Omental fat pad (tissue), 4 donors: Measurements from ENCODE around the gene URGCP. TPM values are rescaled to one million over a fixed set of nuclear protein-coding genes. Genes with fewer than 3 reads are reported as not detected.
A peak's percentile ranks its signal among the peaks of the same experiment; 100 is the strongest.

ENCODE experiments used
- ATAC-seq: fragments of 150-250 bp; one replicate; pipeline ENCODE4 v1.9.1; 2016; ENCODE audit warnings: mild to moderate bottlenecking, moderate library complexity; ENCODE audit not compliant: low FRiP score
- DNase-seq: peaks from one replicate; pipeline ENCODE4 v3.0.0-alpha.2; 2019; ENCODE audit warnings: low spot score
- total RNA-seq, 4 donors: library from RNA; depleted of rRNA; stranded (reverse); fragments of >200 nt; gene quantifications; one replicate each; pipeline ENCODE4 v1.1.0, GENCODE V29; 2016
- TF ChIP-seq, protein P1 (sequence below), 3 donors: fragments of 450-650 bp; IDR thresholded peaks; one replicate each; pipeline ENCODE4 v1.5.1; 2016 to 2017; ENCODE audit warnings: antibody characterized with exemption in 3 of 3, mild to moderate bottlenecking in 3 of 3, moderate library complexity in 2 of 3

Gene URGCP
- total RNA-seq, 4 donors from 2014 or later = 25.2 to 45.3 (median 25.6) TPM

DNA sequence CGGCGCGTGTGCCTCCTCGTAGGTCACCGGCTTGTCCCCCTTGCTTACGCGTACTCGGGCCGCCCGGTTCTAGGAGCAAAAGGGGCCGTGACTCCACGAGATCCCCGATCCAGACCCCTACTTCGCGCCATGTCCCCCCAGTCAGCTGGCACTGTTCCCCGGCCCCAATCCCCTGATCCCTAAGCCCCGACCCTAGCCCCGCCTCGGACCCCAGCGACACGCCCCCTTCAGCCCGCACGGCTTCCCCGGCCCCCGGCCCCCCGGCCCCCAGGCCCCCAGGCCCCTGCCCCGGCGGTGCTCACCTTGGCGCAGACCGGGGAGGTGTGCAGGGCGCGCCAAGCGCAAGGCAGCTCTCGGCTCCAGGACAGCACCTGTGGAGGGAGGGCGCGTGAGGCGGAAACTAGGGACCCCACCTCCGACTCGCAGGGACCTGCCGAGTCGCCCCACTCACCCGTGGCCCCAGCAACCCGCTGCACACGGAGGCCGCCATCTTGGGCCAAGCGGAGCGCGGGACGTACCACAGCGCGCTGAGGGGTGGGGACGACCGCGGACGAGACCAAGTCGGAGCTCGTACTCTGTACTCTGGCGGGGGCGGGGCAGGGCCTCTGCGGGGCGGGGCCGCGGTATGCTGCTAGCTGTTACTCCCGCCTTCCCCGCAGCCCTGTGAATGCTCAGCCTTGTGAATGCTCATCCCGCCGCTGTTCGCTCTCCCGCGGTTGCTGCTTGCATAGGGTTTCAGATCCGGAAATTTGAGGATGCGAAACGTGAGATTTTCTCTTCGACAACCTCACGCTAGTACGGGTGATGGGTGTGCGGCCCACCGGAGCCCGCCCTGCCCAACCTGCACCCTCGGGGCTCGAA is 37.2 kb downstream of the URGCP start, which contains the start of gene MRPS24:
Gene MRPS24, minus strand, starts transcription at position 512 of the 861 bp plus-strand sequence. Its CDS starts 22 bp downstream, at position 490.
- TF ChIP-seq, protein P1, sequence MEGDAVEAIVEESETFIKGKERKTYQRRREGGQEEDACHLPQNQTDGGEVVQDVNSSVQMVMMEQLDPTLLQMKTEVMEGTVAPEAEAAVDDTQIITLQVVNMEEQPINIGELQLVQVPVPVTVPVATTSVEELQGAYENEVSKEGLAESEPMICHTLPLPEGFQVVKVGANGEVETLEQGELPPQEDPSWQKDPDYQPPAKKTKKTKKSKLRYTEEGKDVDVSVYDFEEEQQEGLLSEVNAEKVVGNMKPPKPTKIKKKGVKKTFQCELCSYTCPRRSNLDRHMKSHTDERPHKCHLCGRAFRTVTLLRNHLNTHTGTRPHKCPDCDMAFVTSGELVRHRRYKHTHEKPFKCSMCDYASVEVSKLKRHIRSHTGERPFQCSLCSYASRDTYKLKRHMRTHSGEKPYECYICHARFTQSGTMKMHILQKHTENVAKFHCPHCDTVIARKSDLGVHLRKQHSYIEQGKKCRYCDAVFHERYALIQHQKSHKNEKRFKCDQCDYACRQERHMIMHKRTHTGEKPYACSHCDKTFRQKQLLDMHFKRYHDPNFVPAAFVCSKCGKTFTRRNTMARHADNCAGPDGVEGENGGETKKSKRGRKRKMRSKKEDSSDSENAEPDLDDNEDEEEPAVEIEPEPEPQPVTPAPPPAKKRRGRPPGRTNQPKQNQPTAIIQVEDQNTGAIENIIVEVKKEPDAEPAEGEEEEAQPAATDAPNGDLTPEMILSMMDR (IDR thresholded peaks at IDR 0.05) = no peak
- DNase-seq = peak; percentile 84
- peak; percentile 96 for ATAC-seq

DNA sequence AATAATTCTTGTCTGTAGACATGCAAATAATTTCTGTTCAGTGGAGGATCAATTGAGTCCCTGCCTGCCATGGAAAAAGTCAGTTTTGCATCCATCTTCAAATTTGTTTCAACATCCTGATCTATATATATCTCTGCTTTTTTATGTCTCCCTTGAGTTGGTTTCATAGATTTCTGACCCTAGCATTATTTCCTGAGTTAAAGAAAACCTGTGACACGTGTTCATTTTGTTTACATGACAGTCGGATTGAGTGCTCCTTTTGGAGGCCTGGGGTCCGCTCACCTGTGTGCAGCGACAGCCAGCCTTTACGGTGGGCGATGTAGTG is 37.8 kb downstream of the URGCP start:
- DNase-seq (no peak), ATAC-seq (no peak)
- TF ChIP-seq, protein P1 (IDR thresholded peaks at IDR 0.05) = no peak

DNA sequence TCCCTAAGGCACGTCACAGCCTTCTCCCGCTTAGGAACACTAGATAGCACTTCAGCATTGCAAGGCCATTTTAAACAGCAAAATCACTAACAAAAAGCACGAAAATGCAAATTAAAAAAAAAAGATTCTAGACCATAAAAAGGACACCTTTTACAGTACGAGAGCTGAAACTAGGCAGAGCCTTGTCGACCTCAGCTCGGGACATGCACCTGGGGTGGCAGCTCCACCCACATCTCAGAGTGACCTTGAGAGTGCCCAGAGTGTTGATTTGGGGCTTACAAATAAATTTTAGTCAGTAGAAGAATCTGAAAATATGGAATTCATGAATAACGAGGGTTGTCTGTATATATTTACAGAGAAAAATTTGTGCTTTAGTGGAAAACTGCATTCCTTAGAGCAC is 38.2 kb downstream of the URGCP start:
- TF ChIP-seq, protein P1 (IDR thresholded peaks at IDR 0.05) = no peak
- ATAC-seq (no peak), DNase-seq (no peak)

DNA sequence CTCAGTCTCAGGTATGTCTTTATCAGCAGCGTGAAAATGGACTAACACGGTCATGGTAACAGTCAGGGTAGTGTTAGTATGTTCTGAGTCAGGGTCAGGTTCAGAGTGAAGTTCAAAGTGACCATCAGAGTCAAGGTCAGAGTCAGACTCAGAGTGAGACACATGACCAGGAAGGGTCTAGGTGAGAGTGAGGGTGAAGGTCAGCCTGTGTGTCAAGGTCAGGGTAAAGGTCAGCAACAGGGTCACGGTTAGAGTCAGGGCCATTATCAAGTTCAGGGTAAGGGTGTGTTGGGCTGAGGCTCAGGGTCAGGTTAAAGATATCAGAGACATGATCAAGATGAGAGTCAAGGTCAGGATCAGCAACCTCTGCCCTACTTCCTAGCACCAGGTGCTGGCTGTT is 41.1 kb downstream of the URGCP start:
- ATAC-seq = no peak
- TF ChIP-seq, protein P1 (IDR thresholded peaks at IDR 0.05) = no peak
- DNase-seq = no peak

DNA sequence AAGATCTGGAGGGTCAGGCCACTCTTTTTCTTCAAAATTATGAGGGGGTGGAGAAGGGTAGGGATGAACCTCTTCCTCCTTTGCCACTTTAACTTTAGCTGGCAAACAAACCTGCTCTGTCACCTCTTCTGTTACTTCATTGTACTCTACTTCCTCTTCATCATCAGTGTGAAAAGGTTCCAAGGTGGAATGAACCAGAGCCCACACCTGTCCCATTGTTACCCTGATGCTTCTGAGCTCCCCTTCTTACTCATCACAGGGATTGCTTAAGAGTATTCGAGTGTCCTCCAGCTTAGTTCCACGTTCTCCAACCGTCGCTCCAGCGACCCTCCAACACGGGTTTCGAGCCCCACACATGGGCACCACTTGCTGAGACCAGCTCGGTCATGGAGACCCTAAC is 42.3 kb downstream of the URGCP start:
- TF ChIP-seq, protein P1 (IDR thresholded peaks at IDR 0.05) = no peak
- DNase-seq (no peak), ATAC-seq (no peak)

DNA sequence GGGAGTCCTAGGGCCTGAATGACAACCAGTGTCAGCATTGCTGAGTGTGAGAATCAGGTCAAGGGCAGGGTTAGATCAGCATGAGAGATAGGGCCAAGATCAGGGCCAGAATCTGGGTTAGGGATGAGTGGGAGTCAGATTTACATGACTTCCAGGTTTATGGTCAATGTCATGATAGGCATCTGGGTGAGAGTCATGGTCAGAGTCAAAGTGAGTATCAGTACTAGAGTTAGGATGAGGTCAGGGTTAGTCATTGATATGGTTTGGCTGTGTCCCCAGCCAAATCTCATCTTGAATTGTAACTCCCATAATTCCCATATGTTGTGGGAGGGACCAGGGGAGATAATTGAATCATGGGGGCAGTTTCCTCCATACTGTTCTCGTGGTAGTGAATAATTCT is 49.4 kb downstream of the URGCP start:
- TF ChIP-seq, protein P1 (IDR thresholded peaks at IDR 0.05) = no peak
- DNase-seq (no peak), ATAC-seq (no peak)

DNA sequence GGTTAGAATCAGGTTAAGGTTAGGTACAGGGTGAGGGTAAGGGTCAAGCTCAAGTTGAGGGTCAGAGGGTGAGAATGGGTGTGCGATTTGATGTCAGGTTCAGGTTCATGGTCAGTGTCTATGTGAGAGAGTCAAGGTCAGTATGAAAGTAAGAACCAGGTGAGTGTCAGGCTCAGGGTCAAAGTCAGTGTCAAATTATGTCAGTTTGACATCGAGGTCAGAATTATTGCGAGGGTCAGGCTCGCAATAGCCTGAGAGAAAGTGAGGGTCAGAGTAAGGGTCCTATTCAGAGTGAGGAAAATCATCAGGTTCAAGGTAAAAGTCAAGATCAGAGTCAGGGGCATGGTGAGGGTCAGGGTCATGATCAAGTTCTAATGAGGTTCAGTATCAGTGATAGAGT is 50.1 kb downstream of the URGCP start:
- no peak for ATAC-seq
- DNase-seq = no peak
- TF ChIP-seq, protein P1 (IDR thresholded peaks at IDR 0.05) = no peak
